Measurements from ENCODE around the gene LINGO1.

LINGO1 gene

DNA sequence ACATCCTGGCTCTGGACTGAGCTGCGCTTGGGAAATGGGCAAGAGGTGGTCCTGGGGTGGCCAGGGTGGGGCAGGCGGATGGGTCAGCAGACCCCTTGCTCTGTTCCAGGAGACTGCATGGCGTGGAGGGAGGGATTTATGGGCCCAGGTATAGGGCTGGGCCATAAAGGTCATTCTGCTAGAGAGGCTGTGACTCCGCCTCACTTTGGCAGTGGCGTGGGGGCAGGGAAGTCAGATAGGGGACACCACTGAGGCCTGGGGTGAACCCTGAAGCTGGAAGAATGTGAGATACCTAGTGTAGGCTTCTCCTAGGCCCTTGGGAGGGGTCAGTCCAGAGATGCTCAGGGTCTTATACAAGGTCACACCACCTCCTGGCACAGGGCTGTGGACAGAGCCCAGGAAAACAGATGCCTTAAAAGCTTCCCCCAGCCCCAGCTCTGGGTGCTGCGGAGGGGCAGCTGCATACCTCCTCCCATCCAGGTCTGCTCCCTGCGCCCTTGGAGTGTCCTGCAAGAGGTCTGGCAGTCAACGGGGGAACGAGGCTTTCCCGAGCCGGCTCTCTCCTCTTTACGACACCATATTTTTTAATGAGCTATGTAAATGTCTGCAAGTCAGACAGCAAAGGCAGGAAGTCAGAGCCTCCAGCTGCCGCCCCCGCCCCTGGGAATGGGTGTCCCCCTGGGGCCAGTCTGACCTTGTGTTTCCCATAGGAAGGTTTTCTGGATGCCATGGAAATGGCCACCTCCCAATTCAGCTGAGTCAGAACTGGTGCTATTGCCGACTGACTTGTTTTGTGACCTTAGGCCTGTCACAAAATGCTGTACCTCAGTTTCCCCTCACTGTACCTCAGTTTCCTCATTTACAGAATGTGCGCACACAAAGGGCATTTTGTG, 26.3 kb downstream of the LINGO1 start:
- H3K4me3 ChIP-seq (ENCODE audit: low read depth, low read length), result no peak overlapping the region
- peak overlapping the region; percentile 35 for H3K27ac ChIP-seq

DNA sequence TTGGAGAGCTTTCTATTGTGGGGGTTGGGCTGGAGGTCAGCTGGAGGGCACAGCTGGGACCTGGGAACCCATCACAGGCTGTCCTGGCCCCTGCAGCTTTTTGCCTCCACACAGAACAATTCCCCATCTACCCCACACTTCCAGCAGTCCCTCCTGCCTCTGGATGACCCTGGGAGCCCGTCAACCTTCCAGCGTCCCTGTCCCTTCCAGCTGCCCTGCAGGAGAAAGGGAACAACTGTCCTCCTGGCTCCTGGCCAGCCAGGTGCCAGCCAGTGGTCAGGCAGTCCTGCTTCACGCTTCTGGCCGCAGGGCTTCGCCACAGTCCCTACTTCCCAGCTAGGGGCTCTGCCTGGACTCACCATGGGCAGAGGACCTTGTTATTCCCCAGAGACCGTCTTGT, 27.2 kb downstream of the LINGO1 start:
- Histone ChIP-seq H3K27me3 (replicated peaks) (no peaks in the 10 kb centered on the region), H3K36me3 (replicated peaks) (no peaks in the 10 kb centered on the region), H3K27ac (no peak overlapping the region), H3K4me3 (ENCODE audit: low read depth, low read length) (no peak overlapping the region)
- TF ChIP-seq, protein P1, sequence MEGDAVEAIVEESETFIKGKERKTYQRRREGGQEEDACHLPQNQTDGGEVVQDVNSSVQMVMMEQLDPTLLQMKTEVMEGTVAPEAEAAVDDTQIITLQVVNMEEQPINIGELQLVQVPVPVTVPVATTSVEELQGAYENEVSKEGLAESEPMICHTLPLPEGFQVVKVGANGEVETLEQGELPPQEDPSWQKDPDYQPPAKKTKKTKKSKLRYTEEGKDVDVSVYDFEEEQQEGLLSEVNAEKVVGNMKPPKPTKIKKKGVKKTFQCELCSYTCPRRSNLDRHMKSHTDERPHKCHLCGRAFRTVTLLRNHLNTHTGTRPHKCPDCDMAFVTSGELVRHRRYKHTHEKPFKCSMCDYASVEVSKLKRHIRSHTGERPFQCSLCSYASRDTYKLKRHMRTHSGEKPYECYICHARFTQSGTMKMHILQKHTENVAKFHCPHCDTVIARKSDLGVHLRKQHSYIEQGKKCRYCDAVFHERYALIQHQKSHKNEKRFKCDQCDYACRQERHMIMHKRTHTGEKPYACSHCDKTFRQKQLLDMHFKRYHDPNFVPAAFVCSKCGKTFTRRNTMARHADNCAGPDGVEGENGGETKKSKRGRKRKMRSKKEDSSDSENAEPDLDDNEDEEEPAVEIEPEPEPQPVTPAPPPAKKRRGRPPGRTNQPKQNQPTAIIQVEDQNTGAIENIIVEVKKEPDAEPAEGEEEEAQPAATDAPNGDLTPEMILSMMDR (IDR thresholded peaks at IDR 0.05; ENCODE audit: low read depth, low read length, missing control alignments), result no peak
- in situ Hi-C loops (cut with HindIII; ENCODE audit: low pct_ligation_motif_present, low sequenced_read_pairs), result no loop called here
- no peak for DNase-seq

More for the DNA sequence above, 26.3 kb downstream of the LINGO1 start:
- Histone ChIP-seq H3K36me3 (replicated peaks) (no peaks in the 10 kb centered on the region), H3K27me3 (replicated peaks) (no peaks in the 10 kb centered on the region)
- in situ Hi-C loops (cut with HindIII; ENCODE audit: low pct_ligation_motif_present, low sequenced_read_pairs), result no loop called here
- TF ChIP-seq, protein P1 (IDR thresholded peaks at IDR 0.05; ENCODE audit: low read depth, low read length, missing control alignments), result no peak
- peak; percentile 27 for DNase-seq

DNA sequence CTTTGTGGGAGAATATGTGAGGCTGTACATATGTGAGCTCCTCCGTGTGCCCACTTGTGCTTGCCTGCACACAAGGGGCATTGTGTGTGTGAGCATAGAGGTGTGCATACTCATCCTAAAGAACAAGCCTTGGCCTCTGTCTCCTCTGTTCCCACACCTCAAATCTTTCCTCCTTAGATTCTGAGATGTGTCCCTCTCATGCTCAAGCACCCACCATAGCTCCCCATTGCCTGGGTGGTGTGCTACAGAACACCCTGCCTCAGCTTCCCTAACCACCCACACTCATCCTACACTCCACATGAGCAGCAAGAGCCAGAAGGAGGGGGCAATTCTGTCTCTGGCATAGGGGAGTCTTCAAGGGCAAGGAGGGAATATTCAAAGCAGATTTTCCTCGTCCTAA, 27.7 kb downstream of the LINGO1 start:
- no peaks in the 10 kb centered on the region for H3K36me3 ChIP-seq (replicated peaks)
- no peaks in the 10 kb centered on the region for H3K27me3 ChIP-seq (replicated peaks)
- no peak overlapping the region for H3K27ac ChIP-seq
- H3K4me3 ChIP-seq (ENCODE audit: low read depth, low read length), result no peak overlapping the region
- in situ Hi-C loops (cut with HindIII; ENCODE audit: low pct_ligation_motif_present, low sequenced_read_pairs), result no loop called here
- TF ChIP-seq, protein P1 (IDR thresholded peaks at IDR 0.05; ENCODE audit: low read depth, low read length, missing control alignments), result no peak
- DNase-seq, result no peak

DNA sequence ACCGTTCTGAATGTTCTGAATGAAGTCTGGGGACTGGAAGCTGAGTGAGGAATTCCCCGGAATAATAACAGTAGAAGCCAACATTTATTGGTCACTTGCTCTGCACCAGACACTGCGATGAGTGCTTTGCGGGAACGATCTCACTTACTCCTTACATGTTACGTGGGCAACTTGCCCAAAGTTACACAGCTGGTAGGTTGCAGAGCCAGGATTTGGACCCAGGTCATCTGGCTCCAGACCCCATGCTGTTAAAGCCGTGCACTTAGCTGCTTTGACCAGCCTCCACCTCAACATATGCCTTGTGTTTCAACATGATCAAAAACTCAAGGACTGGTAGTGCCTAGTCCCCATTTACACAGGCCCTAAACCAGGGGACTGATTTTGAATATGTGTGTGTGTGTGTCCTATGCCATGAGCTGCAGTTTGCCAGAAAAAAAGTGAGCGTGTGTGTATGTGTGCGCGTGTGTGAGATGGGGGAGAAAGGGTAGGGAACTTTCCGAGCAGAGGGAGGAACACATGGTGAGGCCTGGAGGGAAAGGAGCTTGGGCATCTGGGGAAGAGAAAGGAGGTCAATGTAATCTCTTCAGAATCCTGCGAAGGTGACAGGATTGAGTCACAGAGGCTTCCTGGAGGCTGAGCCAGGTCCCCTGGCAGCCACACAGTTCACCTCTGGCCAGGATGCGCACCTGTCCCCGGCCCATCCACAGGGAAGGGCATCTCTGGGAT, 28.9 kb downstream of the LINGO1 start:
- TF ChIP-seq, protein P1 (IDR thresholded peaks at IDR 0.05; ENCODE audit: low read depth, low read length, missing control alignments), result no peak
- in situ Hi-C loops (cut with HindIII; ENCODE audit: low pct_ligation_motif_present, low sequenced_read_pairs), result no loop called here
- no peak overlapping the region for H3K27ac ChIP-seq
- H3K4me3 ChIP-seq (ENCODE audit: low read depth, low read length), result no peak overlapping the region
- H3K36me3 ChIP-seq (replicated peaks), result no peaks in the 10 kb centered on the region
- no peaks in the 10 kb centered on the region for H3K27me3 ChIP-seq (replicated peaks)
- DNase-seq, result no peak

DNA sequence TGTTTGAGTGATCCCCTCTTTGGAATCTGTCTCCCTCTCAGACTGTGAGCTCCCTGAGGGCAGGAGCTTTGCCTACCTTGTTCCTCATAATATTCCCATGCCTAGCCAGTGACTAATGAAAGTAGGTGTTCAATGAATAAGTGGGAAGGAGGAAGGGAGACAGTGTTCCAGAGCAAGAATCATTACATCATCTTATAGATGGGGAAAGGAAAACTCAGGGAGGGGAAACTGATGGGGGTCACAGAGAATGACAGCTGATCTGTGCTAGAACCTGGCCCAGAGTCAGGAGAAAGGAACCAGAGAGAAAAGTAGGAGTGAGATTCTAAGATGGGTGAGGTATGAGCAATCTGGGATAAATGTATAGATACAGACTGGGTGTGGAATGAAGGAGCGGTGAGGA, 29.9 kb downstream of the LINGO1 start:
- in situ Hi-C loops (cut with HindIII; ENCODE audit: low pct_ligation_motif_present, low sequenced_read_pairs), result no loop called here
- TF ChIP-seq, protein P1 (IDR thresholded peaks at IDR 0.05; ENCODE audit: low read depth, low read length, missing control alignments), result no peak
- no peaks in the 10 kb centered on the region for H3K36me3 ChIP-seq (replicated peaks)
- no peaks in the 10 kb centered on the region for H3K27me3 ChIP-seq (replicated peaks)
- no peak for DNase-seq
- no peak overlapping the region for H3K4me3 ChIP-seq (ENCODE audit: low read depth, low read length)
- H3K27ac ChIP-seq, result no peak overlapping the region

Data from brain microvascular endothelial cell (primary cell).